HFF-Myc (cell line): Measurements from ENCODE around the gene PA2G4.

Source experiments
- DNase-seq: peaks from one replicate; pipeline ENCODE4 v3.0.0-alpha.2; 2011; ENCODE audit warnings: low read depth; ENCODE audit errors: extremely low read depth
- H3K4me3 ChIP-seq: replicated peaks from 2 replicates; pipeline ENCODE4 v1.5.1; 2011; ENCODE audit warnings: low read depth, mild to moderate bottlenecking, control low read depth, low read length
- CTCF ChIP-seq: IDR thresholded peaks from 2 replicates; pipeline ENCODE4 v1.5.1; 2012; ENCODE audit warnings: mild to moderate bottlenecking, low read depth, low read length, control low read depth; ENCODE audit errors: missing control alignments

Gene PA2G4

GRCh38 chr12:56078931-56079722, 25.2 kb upstream of the PA2G4 start:
- TF ChIP-seq CTCF = peak; percentile 82
- peak overlapping the region; percentile 47 for H3K4me3 ChIP-seq
- peak; percentile 41 for DNase-seq

GRCh38 chr12:56079723-56080555, 24.4 kb upstream of the PA2G4 start, which contains the start of gene ERBB3:
Gene ERBB3 (plus strand): TSS chr12:56080165. CDS start chr12:56080301, 136 bp downstream.
- DNase-seq = peak; percentile 38
- TF ChIP-seq CTCF = no peak
- H3K4me3 ChIP-seq = peak within 1 kb of the TSS; percentile 47

DNA sequence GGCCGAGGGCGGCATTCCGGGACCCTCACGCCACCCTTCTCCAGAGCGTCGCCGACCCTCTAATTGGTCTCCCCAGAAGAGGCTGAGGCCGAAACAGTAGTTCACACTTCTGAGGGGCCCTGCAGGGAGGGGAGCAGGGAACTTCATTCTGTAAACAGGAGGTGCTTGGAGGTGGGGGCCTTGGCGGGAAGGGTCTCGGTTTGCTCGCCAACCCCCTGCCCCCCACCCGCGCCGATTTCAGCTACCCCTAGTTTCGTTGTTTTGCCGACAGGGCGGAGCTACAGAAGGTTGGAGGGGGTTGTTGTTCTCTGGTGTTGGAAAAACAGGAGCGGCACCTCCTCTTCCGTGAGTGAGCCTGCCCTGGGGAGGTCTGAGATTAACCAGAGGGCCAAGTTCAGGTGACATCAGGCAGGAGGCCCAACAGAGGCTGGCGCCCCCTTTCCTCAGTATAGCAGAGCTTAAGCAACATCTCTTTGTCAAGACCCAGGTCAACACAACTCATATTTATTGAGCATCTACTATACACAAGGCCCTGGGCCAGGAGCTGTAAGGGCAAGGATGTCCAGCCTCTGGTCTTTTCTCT, 23.7 kb upstream of the PA2G4 start:
- DNase-seq = no peak
- peak overlapping the region; percentile 47 for H3K4me3 ChIP-seq
- TF ChIP-seq CTCF = no peak

DNA sequence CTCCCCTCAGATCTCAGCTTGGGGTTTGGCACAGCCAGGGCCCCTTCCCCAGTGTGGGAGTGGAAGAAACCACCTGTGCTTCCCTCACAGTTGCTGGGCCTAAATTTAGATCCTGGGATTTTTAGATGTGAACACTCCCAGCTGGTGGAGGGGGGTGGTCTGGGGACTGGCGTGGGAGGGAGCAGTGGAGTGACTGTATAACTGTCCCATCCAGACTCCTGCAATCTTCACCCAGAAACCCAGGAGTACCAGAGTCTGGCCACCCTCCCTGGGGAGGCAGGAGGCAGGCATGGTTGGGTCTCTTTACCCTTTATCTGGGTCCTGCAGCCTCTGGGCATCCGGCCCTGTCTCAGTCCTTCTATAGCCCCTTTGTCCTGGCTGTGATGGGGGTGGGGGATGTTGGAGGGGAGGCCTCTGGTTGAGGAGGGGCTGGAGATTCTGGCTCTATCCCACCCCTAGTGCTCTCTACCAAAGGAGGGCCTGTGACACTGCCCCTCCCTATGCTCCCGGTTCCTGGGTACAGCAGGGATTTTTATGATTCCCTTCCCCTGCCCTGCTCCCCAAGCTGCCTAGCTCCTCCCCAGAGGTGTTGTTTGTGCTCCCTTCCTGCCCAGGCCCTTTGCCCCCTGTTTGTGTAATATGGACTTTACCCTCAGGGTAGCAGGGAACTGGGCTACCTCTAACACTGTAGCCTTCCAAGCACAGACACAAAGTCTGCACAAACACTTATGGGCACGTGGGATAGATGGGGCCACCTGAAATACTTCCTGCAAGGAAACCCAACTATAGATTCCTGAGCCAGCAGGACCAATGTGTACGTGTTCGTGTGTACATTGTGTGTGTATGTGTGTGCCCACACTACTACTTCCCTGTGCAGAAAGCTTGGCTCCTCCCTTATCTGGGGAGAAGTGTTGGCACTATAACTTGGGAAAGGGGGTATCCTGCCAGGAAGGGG, 22.7 kb upstream of the PA2G4 start:
- DNase-seq = no peak
- no peak overlapping the region for H3K4me3 ChIP-seq
- no peak for TF ChIP-seq CTCF

GRCh38 chr12:56082382-56082781, 22.0 kb upstream of the PA2G4 start:
- H3K4me3 ChIP-seq = no peak overlapping the region

More at GRCh38 chr12:56082382-56082781, 22.0 kb upstream of the PA2G4 start:
- DNase-seq = no peak
- no peak for TF ChIP-seq CTCF
